Activated gamma-delta T cell treated with Interleukin-2 at 50 U/mL for 16 hours (primary cell): ENCODE measurements around the gene ABCC1.
"Not testable (repeated sequence)": the region's sequence is repeated elsewhere in the genome, so short reads cannot be mapped to it uniquely, and the experiment has no call there.

ENCODE experiments used
- DNase-seq: peaks from one replicate; pipeline ENCODE4 v3.0.0-alpha.2; 2020

The ABCC1 gene

DNA sequence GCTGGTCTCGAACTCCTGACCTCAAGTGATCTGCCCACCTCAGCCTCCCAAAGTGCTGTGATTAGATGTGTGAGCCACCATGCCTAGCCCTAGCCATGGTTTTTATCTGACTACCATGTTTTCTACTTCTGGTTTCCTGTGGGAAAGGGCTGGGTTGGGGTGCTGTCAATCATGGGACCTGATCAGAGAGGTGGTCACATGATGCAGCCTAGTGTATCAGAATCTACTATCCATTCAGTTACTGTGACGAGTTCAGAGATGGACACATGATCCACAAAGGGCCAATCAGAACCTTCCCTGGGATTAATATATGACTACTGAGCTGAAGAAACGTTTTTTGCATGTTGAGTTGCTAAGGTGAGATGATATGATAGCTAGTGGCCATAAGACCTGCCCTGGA is 214.8 kb downstream of the ABCC1 start:
- no peak for DNase-seq

DNA sequence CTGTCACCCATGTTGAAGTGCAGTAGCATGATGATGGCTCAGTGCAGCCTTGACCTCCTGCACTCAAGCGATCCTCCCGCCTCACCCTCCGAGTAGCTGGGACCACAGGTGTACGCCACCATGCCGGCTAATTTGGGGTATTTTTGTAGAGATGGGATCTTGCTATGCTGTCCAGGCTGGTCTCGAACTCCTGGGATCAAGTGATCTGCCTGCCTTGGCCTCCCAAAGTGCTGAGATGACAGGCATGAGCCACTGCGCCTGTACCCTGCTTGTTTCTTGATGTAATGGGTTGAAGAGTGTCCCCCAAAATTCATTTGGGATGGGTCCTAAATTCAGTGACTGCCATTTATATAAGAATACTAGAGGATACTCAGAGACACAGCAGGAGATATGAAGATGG is 216.7 kb downstream of the ABCC1 start:
- no peak for DNase-seq

DNA sequence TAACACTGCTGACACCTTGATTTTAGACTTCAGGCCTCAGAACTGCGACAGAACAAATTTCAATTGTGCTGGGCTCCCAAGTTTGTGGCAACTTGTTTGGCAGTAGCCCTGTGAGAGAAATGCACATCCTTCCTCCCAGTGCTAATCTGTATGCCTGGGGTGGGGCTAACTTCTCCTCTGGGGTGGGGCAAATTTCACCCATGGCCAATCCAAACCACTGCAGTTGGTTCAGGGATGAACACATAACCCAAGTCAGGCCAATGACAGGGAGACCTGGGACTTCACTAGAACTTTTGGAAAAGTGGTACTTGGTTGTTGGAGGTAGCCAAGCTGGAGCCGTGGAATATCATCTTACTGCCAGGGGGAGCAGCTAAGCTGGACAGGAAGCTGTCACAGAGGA is 217.5 kb downstream of the ABCC1 start:
- DNase-seq: no peak

DNA sequence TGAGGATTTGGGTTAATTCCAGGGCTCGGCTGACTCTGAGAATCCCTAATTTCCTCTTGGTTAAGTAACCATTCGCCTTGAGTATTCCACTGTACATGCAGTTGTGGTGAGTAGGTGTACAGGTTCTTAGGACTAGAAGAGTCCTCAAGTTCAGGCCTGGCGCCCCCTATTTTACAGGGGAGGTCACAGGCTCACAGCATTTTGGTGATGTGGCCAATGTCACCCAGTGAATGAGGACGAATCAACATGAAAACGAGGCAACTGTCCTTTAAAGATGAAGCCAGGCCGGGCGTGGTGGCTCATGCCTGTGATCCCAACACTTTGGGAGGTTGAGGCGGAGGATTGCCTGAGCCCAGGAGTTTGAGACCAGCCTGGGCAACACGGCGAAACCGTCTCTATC is 218.5 kb downstream of the ABCC1 start:
- DNase-seq: no peak

DNA sequence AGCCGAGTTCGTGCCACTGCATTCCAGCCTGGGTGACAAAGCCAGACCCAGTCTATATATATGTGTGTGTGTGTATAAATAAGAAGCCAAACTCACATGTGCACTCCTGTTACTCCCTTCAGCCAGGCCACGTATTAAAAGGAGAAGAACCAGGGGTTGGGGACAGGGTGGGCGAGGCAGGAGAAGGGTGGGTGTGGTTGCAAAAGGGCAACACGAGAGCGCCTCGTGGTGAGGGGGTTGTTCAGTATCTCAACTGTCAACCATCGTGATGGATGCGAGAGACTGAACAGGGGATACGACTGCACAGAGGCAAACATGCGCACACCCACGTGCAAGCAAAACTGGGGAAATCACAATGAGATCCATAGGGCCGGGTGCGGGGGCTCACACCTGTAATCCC is 219.0 kb downstream of the ABCC1 start:
- DNase-seq: no peak

DNA sequence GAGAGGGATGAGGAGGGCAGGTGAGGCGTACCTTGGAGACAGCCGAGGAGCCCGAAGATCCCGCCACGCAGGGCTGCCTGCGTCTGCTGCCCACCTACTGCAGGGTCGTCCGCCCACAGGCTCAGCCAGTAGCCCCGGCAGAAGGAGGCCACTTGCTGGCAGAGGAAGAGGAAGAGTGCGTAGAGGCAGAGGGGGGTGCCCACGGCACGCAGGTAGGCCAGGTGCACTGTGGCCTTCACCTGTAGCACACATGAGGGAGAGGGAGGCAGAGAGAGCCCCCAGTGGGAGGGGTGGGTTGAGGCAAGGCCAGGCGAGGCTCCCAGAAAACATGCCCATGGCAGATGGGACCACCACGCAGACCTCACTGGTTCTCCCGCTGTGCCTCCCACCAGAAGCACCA is 220.2 kb downstream of the ABCC1 start:
- no peak for DNase-seq

DNA sequence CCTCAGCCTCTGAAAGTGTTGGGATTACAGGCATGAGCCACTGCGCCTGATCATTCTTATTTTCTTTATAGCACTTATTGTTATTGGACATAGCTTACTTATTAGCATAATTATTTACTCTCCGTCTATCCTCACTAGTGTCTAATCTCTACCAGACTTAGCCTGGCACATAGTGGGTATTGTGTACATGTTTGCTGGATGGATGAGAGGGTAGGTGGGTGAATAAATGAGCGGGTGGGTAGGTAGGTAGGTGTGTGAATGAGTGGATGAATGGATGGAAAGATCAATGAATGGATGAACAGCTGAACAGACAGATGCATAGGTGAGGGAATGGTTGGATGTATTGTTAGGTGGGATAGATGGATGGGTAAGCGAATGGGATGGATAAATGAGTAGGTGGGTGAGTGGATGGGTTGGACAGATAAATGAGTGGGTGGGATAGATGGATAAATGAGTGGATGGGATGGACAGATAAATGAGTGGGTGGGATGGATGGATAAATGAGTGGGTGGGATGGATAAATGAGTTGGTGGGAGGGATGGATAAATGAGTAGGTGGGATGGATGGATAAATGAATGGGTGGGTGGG is 222.0 kb downstream of the ABCC1 start:
- no peak for DNase-seq

DNA sequence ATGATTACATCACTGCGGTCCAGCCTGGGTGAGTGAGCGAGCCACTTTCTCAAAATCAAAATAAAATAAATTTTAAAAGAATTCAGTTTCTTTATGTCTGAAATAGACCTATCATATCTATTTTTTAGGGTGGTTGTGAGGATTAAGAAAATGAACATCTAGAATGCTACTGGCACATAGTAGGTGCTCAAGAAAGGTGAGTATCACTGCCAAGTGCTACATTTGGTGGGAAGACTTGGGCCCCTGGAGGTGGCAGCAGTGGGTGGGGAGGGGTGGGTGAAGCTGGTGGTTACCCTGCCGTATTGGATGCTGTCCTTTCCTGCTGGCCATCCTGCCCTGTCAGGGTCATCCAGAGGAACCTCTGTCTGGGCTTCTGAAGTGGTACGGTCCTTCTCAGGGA is 223.6 kb downstream of the ABCC1 start:
- DNase-seq: no peak

DNA sequence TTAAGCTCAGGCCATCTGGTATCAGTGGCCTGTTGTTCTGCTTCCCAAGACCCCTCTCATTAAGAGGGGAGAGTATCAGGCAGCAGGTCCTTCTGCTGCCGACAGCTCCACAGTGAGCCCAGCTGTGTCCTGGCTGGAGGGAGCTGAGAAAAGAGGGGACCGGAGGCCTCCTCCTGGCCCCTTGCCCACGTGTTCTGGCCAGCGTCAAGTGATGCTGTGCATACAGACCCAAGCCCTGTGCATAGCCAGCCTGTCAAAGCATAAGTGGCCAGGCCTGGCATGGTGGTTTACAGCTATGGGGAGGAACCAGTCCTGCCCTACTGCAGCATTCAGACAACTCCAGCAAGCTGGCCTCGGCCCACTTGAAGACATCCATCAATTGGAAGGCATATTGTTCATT is 225.9 kb downstream of the ABCC1 start:
- DNase-seq: no peak

DNA sequence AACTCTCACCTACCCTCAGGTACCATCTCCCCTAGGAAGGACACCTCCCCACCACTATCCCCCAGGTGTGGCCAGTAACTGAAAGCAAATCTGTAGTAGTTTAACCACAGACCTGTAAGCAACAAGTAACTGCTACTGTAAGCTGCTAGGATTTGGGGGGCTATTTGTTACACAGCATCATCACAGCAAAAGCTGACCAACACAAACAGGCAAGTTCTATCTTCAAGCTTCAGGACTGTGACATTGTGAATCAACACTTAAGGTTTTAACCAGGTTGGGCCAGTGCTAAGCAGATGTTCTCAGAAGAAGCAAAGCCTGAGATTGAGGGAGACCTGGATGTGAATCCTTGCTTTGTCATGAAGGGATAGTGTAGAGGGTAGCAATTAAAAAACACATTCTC is 226.9 kb downstream of the ABCC1 start:
- no peak for DNase-seq

DNA sequence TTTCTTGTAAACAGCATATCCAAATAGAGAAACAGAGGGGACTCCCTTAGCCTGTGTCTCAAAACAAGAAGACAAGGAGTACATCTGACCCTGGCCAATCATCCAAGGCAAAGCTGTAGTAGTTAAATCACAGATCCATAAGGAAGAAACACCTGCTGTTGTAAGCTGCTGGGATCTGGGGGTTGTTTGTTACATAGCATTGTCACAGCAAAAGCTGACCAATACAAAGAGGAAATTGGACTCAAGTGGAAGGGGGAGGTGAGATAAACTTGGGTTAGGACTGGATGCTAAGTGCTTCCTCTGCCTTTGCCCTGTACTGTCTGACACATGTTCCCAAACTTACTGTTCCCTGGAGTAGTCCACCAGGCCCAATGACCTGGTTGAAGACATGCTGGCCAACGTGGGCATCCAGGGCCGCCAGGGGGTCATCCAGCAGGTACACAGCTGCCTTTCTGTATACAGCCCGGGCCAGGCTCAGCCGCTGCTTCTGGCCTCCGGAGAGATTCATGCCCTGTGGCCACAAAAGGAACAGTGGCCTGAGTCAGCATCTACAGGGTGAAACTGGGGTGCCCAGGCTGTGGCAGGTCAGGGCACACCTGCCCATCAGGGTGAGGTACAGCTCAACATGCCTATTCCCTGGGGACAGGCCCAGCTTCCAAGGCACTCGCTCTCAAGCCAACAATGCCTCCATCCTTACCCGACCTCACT is 229.2 kb downstream of the ABCC1 start:
- no peak for DNase-seq

DNA sequence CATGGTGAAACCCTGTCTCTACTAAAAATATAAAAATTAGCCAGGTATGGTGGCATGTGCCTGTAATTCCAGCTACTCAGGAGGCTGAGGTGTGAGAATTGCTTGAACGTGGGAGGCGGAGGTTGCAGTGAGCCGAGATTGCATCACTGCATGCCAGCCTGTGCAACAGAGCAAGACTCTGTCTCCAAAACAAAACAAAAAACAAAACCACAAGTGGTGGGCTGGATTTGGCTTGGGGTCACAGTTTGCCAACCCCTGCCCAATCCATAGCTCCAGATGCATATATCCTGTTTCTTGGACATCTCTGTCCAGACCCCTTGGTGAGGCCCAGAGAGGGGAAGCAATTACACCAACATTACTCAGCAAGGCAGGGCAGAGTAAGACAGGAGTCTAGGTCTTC is 232.3 kb downstream of the ABCC1 start:
- not testable (repeated sequence) for DNase-seq

DNA sequence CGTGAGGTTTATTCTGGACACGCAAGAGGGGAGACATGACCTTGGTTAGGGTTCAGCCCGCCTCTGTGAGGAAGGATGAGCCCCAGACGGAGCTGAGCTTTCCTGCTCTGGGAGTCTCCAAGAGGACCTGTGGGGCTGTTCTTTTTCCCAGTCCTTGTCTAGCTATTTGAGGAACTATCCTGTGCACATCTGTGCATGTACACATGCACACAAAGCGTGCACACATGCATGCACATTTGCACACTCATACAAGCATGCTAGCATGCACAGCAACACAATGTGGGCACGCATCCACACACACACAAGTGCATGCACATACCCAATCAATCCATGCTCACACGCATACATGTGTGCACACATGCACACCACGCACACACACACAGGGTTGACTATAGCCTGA is 233.5 kb downstream of the ABCC1 start:
- DNase-seq: no peak

DNA sequence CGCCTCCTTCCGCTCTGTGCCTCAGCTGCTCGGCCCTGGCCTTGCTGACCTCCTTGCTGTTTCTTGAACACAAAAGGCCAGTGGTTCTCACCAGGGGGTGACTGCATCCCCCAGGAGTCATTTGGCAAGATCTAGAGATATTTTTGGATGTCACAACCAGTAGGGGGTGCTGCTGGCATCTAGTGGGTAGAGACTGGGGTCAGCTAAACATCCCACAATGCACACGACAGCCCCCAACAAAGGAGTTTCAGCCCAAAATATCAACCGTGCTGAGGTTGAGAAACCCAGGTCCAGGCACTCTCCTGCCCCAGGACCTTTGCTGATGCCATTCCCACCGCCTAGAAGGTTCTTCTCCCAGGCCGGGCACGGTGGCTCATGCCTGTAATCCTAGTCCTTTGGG is 234.1 kb downstream of the ABCC1 start:
- DNase-seq: no peak

DNA sequence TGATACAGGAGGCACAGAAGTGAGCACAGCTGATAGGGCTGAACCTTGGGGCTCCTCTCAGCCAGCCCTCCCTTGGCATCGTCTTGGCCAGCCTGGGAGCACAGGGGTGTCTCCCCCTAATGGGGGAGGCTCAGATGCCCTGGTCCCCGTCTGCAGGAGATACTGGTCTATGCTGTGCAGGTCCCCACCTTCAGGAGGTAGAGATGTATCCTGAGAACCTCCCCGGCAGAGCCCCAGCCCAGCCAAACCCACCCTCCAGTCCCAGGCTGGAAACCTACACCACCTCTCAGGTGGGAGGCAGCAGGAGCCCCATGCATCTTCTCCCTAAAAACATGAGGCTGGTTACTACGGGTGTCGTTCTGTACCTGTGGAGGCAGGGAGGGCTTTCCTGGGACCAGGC is 235.2 kb downstream of the ABCC1 start:
- DNase-seq: no peak

DNA sequence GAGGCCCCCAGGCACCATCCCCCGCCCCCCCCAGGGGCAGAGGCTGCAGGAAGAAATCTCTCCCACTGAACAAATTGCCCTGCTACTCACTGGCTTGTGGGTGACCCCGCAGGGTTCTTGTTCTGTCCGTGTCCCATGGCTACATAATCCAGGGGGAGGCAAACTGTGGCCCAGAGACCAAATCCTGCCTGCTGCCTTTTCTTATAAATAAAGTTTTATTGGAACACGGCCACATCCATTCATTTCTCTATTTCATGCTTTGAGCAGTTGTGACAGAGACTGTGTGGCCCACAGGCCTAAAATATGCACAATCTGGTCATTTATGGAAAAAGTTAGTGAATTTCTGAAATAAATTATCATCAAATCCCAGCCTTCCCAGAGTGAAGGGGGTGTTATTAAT is 235.7 kb downstream of the ABCC1 start:
- no peak for DNase-seq

DNA sequence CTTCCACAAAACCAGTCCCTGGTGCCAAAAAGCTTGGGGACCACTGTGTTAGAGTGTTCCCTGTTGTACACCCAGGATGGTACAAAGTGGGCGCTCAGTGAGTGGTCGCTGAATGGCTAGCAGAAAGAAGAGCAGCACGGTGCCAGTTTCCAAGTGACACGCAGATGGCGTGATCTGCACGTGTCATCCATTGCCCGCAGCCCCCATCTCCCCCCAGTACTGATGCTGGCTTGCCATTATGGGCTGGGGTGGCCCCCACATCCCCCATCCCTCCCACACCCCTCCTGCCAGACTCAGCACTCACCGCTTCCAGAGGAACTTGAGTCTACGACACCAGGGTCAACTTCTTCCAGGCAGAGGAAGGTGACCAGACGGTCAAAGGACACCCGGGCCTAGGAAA is 237.4 kb downstream of the ABCC1 start:
- DNase-seq: no peak

DNA sequence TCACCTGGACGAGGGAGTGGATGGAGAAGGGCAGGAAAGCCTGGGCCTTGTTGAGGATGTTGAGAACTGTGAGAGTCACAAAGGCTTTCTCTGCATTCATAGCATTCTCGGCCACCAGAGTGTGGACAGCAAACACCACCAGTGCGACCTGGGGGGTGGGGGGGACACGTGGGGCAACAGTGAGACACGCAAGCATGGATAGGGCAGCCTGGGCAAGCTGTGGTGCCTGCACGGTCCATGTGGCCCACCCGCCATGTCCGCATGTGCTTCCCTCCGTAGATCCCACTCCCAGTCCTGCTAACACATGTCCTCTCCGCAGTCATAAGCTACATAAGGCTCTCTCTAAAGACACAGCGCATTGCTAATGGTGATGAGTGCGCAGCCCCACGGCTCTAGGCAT is 239.4 kb downstream of the ABCC1 start:
- no peak for DNase-seq

DNA sequence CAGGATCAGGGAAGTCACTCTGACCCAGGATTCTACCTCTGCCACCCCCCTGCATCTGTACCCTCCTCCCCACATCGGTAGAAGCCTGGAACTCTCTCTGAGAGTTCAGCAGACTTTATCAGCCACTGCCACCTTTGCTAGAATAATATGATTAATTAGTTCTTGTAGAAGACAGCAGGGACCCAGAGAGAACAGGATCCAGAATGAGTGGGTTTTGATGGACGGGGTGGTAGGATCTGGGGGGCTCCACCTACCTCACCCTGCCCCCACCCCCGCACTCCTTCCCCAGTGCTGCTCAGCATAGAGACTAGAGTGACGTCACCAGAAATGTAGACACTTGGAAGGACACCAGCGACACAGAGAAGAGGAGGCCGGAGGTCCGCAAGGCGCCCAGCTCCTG is 240.4 kb downstream of the ABCC1 start:
- DNase-seq: no peak

DNA sequence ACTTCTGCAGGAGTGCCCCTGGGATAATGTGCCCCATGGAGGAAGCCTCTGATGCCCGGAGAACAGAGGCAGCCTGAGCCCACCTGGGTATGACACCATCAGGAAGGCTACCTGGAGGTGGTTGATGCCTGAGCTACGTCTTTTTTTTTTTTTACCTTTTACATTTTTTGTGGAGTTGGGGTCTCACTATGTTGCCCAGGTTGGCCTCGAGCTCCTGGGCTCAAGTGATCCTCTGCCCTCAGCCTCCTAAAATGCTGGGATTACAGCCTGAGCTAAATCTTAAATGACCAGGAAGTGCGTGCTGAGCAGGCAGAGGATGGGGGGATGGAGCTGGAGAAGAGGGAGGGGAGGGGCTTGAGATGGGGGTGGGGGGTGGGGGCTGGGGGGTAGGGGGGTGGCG is 241.1 kb downstream of the ABCC1 start:
- no peak for DNase-seq

DNA sequence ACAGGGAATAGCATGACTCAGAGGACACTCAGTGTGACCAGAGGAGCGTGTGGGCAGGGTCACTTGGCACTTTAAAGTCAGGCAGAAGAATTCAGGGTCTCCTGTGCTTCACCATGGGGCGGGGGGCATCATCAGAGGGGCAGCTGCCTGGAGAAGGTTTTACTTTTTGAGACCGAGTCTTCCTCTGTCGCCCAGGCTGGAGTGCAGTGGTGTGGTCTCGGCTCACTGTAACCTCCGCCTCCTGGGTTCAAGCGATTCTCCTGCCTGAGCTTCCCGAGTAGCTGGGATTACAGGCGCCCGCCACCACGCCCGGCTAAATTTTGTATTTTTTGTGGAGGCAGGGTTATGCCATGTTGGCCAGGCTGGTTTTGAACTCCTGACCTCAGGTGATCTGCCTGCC is 241.6 kb downstream of the ABCC1 start:
- DNase-seq: not testable (repeated sequence)

DNA sequence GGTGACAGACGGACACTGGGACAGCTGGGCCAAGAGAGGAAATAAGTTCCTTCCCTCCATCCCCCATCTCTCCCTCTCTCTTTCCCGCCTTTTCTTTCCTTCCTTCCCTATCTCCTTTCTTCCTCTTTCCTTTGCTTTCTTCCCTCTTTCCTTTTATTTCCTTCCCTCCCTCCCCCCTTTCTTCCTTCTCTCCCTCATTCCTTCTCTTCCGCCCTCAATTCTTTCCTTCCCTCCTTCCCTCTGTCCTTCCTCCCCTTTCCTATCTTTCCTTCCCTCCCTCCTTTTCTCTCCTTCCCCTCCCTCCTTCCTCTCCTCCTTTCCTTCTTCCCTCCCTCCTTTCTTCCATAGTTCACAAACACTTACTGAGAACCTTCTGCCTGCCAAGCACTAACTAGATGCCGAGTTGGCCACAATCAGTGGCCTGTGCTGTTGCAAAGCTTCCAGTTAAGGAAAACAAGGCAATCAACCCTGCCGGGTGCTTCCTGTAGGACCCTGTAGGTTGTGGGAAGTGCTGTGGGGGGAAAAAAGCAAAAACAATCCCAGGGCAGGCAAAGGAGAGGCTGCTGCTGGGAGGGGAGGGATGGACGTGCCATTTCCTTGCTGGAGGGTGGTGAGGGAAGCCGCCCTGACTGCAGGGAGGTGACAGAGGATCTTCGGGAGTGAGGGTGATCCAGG is 242.2 kb downstream of the ABCC1 start:
- DNase-seq: no peak
